Omental fat pad (tissue), 4 donors: ENCODE measurements around the gene EPS8. TPM values are rescaled to one million over a fixed set of nuclear protein-coding genes. Genes with fewer than 3 reads are reported as not detected.

Source experiments
- ATAC-seq: fragments of 150-250 bp; one replicate; pipeline ENCODE4 v1.9.1; 2016; ENCODE audit warnings: mild to moderate bottlenecking, moderate library complexity; ENCODE audit not compliant: low FRiP score
- DNase-seq: peaks from one replicate; pipeline ENCODE4 v3.0.0-alpha.2; 2019; ENCODE audit warnings: low spot score
- CTCF ChIP-seq, 3 donors: fragments of 450-650 bp; IDR thresholded peaks; one replicate each; pipeline ENCODE4 v1.5.1; 2016 to 2017; ENCODE audit warnings: antibody characterized with exemption in 3 of 3, mild to moderate bottlenecking in 3 of 3, moderate library complexity in 2 of 3
- total RNA-seq, 4 donors: library from RNA; depleted of rRNA; stranded (reverse); fragments of >200 nt; gene quantifications; one replicate each; pipeline ENCODE4 v1.1.0, GENCODE V29; 2016

EPS8 gene
- total RNA-seq, 4 donors from 2014 or later = 181 to 354 (median 226) TPM

DNA sequence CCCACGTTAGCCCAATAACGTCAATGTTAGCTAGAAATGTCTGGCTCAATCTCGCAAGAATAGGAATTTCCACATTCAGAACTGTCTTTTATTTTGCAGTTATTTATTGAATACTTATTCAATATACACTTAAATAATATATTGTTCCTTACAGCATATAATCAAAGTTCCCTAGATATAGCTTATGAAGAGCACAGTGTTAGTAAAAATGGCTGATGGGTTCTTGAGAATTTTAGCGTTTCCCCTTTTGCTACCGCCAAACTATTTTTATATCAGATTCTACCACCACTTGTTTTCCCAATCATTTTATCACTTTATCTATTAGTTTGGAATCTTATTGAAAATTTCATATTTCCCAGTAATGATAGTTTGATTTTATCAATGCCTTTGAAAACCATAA is 12.7 kb downstream of the EPS8 start:
- ATAC-seq = no peak
- TF ChIP-seq CTCF (IDR thresholded peaks at IDR 0.05) = no peak
- DNase-seq = no peak

GRCh38 chr12:15774819-15775218 is 14.4 kb downstream of the EPS8 start:
- no peak for TF ChIP-seq CTCF (IDR thresholded peaks at IDR 0.05)
- ATAC-seq (no peak), DNase-seq (no peak)

GRCh38 chr12:15772405-15773018 is 16.7 kb downstream of the EPS8 start:
- TF ChIP-seq CTCF (IDR thresholded peaks at IDR 0.05) = no peak
- no peak for ATAC-seq
- DNase-seq = no peak

GRCh38 chr12:15770581-15770980 is 18.6 kb downstream of the EPS8 start:
- ATAC-seq (no peak), DNase-seq (no peak)
- no peak for TF ChIP-seq CTCF (IDR thresholded peaks at IDR 0.05)

DNA sequence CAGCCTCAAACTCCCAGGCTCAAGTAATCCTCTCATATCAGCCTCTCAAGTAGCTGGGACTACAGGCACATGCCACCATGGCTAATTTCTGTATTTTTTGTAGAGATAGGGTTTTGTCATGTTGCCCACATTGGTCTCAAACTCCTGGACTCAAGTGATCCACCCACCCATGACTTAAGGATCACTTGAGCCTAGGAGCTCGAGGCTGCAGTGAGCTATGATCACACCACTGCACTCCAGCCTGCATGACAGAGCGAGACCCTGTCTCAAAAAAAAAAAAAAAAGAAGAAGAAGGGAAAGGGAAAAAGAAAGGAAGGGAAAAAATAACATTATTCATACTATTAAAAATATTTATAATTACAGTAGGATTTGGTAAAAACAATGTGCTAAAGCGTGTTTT is 19.2 kb downstream of the EPS8 start:
- DNase-seq (no peak), ATAC-seq (no peak)
- TF ChIP-seq CTCF (IDR thresholded peaks at IDR 0.05) = no peak

- TF ChIP-seq CTCF (IDR thresholded peaks at IDR 0.05) = no peak
- no peak for DNase-seq
- ATAC-seq = no peak
Observed at GRCh38 chr12:15769586-15769985, 19.6 kb downstream of the EPS8 start.

DNA sequence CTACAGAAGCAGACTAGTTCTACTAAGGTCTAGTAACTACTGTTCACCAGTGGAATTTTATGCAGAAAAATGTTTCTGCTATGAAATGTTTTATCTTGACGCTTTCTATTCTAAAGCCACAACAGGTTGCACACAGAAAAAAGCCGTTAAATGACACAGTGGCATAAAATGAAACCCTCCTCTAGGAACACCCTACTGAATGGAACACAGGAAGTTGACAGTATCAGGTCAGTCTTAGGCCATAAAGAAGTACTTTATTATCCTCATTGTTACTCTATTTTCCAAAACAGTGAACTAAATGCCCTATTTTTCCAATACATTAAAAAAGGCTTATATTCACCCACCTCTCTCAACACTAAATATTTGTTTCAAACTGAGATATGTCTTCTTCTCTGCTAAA is 21.9 kb downstream of the EPS8 start:
- no peak for TF ChIP-seq CTCF (IDR thresholded peaks at IDR 0.05)
- DNase-seq = no peak
- no peak for ATAC-seq
